NB4 (cell line): ENCODE results near the gene LINGO3.
"Not testable (repeated sequence)": the region's sequence is repeated elsewhere in the genome, so short reads cannot be mapped to it uniquely, and the experiment has no call there.

Experiments used
- DNase-seq: peaks from one replicate; pipeline ENCODE4 v3.0.0; 2010; ENCODE audit warnings: low read depth
- H3K4me3 ChIP-seq: one replicate; pipeline ENCODE4 v1.5.1; 2011; ENCODE audit warnings: mild to moderate bottlenecking, low read depth, low read length, moderate library complexity
- MYC ChIP-seq: IDR thresholded peaks from 2 replicates; pipeline ENCODE4 v1.6.1; 2011; ENCODE audit warnings: low read depth, low read length
- POLR2A ChIP-seq: IDR thresholded peaks from 2 replicates; pipeline ENCODE4 v1.6.1; 2011; ENCODE audit warnings: mild to moderate bottlenecking; ENCODE audit not compliant: insufficient read length; ENCODE audit errors: extremely low read depth
- TF ChIP-seq, protein P1 (sequence below): IDR thresholded peaks from 2 replicates; pipeline ENCODE4 v1.6.1; 2011; ENCODE audit warnings: low read depth, low read length
- TF ChIP-seq, protein P2 (sequence below): IDR thresholded peaks from one replicate; pipeline ENCODE4 v1.5.1; 2012; ENCODE audit warnings: low read depth, low read length

LINGO3 gene

DNA sequence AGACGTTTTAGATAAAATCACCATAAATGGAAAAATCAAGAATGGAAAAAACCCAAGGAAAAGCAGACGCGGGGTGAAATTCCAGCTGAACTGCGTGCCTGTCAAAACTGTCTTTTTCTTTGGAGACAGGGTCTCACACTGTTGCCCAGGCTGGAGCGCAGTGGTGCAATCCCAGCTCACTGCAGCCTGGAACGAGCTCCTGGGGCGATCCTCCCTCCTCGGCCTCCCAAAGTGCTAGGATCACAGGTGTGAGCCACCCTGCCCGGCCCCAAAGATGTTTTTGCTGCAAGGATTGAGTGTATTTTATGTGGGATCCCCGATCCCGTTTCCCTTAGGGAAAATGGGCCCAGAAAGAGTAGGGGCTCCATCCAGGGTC is 25.1 kb downstream of the LINGO3 start:
- no peak for DNase-seq

DNA sequence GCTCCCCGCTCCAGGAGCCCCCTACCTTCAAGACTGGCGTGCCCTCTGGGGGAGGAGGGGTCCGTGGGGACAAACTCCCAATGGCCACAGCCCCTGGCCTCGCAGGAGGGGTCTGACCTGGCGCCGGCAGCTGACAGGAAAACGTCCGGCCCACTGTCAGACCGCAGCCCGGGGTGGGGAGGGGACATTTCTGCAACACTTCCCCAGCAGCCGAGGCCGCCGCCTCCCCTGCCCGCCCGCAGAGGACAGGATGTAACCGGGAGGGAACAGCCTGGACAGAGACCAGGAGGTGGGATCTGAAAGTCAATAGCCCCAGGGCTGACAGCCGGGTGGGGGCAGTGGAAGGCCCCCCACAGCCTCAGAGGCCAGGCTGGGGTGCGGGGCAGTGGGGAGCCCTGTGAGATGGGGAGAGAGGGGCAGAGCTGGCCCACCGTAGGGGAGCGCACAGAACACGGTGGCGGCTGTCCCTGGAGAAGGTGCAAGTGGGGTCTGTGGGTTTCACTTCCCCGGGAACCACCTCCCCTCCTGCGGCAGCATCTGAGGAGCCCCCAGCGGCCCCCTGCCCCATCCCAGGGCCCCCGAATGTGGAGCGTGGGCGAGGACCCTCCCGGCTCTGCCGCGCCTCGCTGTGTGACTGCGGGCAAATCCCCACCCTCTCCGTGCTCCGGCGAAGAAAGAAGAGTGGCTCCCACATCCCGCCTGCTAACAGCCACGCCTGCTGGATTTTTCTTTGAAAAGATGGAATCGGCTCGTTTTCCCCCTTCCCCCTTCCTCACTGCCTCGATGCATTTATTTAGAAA is 25.7 kb downstream of the LINGO3 start, which contains the start of gene PEAK3:
PEAK3 (minus strand) TSS at position 114 of the 800 bp plus-strand sequence. CDS start 1,244 bp downstream, outside the sequence.
- H3K4me3 ChIP-seq, result peak within 1 kb of the TSS; percentile 16

More for the DNA sequence above, 25.1 kb downstream of the LINGO3 start:
- no peak overlapping the region for H3K4me3 ChIP-seq
- TF ChIP-seq POLR2A (no peak), MYC (no peak)
- TF ChIP-seq, protein P1, sequence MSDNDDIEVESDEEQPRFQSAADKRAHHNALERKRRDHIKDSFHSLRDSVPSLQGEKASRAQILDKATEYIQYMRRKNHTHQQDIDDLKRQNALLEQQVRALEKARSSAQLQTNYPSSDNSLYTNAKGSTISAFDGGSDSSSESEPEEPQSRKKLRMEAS, result no peak

DNA sequence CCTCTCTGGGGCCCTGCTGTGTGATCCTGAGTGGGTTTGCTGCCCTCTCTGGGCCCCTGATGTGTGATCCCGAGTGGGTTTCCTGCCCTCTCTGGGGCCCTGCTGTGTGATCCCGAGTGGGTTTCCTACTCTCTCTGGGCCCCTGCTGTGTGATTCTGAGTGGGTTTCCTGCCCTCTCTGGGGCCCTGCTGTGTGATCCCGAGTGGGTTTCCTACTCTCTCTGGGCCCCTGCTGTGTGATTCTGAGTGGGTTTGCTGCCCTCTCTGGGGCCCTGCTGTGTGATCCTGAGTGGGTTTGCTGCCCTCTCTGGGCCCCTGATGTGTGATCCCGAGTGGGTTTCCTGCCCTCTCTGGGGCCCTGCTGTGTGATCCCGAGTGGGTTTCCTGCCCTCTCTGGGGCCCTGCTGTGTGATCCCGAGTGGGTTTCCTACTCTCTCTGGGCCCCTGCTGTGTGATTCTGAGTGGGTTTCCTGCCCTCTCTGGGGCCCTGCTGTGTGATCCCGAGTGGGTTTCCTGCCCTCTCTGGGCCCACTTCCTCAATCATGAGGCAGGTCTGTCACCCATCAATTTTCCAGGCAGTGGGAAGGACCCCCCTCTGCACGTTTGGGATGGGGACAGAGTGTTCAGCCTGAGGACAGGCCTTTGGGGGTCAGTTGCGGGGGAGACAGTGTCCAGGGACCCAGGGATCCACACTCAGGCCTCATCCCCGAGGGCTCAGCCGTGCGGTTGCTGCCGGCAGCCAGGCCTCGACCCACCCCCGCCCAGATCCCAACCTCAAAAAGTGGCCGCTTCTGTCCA is 26.5 kb downstream of the LINGO3 start:
- not testable (repeated sequence) for H3K4me3 ChIP-seq, DNase-seq

More for the DNA sequence above, 25.7 kb downstream of the LINGO3 start, which contains the start of gene PEAK3:
- TF ChIP-seq MYC (no peak), POLR2A (no peak)
- TF ChIP-seq, protein P2, sequence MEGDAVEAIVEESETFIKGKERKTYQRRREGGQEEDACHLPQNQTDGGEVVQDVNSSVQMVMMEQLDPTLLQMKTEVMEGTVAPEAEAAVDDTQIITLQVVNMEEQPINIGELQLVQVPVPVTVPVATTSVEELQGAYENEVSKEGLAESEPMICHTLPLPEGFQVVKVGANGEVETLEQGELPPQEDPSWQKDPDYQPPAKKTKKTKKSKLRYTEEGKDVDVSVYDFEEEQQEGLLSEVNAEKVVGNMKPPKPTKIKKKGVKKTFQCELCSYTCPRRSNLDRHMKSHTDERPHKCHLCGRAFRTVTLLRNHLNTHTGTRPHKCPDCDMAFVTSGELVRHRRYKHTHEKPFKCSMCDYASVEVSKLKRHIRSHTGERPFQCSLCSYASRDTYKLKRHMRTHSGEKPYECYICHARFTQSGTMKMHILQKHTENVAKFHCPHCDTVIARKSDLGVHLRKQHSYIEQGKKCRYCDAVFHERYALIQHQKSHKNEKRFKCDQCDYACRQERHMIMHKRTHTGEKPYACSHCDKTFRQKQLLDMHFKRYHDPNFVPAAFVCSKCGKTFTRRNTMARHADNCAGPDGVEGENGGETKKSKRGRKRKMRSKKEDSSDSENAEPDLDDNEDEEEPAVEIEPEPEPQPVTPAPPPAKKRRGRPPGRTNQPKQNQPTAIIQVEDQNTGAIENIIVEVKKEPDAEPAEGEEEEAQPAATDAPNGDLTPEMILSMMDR, result no peak
- TF ChIP-seq, protein P1, result no peak
- peak; percentile 91 for DNase-seq

DNA sequence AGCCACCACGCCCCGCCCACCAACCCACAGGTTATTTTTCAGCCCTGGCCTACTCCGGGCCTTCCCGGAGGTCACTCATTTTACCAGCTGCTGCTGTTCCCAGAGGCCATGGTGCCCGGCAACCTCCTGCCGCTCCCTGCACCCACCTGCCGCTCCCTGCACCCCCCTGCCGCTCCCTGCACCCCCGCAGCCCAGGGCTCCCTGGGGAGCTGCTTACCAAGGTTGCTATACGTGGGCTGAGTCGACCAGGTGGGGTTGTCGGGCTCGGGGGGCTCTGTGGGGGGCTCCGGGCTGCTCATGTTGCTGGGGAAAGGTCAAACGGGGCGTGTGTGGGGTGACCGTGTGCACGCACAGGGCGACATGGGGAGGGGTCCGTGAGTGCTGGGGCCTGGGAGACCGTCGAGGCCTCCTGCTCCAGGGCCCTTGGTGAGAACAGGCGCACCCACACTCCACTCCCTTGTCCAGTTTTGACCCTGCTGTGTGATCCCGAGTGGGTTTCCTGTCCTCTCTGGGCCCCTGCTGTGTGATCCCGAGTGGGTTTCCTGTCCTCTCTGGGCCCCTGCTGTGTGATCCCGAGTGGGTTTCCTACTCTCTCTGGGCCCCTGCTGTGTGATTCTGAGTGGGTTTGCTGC is 27.2 kb downstream of the LINGO3 start:
- H3K4me3 ChIP-seq, result no peak overlapping the region
- DNase-seq, result no peak
- TF ChIP-seq POLR2A (no peak), MYC (no peak)
- TF ChIP-seq, protein P1, result no peak
- TF ChIP-seq, protein P2, result no peak

DNA sequence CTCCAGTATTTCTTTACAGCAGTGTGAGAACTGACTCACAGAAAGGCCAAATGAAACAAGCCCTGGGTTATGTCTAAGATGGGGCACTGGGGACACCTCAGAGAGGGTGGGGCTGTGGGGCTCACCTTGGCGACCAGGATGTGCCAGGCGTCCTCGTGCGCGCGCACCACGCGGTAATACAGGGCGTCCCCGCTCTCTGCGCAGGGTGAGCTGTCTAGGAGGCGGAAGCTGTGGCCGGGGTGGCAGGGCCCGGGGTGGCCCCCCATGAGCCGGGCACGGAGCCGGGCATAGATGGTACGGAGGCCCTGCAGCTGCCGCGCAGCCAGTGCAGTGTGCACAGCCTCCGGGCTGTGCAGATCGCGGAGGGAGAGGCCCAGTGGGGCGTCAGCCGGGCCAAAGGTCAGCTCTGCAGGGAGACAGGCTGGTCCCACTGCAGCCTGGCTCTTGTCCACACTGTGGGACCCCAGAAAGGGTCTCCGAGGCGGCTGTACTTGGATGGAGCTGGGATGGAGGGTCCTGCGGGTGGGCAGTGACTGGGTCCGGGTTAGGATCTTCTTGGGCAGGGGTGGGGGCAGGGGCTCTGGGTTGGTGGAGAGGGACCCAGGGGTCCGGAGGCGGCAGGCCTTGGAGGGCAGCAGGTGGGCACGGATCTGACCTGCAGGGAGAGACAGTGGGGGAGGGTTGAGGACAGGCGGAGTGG is 29.3 kb downstream of the LINGO3 start:
- H3K4me3 ChIP-seq, result no peak overlapping the region
- TF ChIP-seq MYC (no peak), POLR2A (no peak)
- TF ChIP-seq, protein P2, result no peak
- TF ChIP-seq, protein P1, result no peak
- no peak for DNase-seq

DNA sequence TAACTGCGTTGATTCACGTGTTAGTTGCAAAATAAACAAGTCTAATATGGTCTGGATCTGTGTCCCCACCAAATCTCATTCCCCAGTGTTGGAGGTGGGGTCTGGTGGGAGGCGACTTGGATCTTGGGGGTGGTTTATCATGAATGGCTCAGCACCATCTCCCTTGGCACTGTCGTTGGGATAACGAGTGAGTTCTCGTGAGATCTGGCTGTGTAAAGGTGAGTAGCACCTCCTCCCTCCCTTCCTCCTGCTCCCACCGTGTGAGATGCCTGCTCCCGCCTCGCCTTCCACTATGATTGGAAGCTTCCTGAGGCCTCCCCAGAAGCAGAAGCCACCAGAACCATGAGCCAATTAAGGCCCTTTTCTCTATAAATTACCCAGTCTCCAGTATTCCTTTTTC is 30.8 kb downstream of the LINGO3 start:
- no peak for DNase-seq
- TF ChIP-seq, protein P2, result no peak
- TF ChIP-seq, protein P1, result no peak
- TF ChIP-seq POLR2A, result no peak
- no peak for TF ChIP-seq MYC
- H3K4me3 ChIP-seq, result no peak overlapping the region
